Smooth muscle cell of bladder (primary cell): ENCODE results near the gene LY6G5C. TPM values are rescaled to one million over a fixed set of nuclear protein-coding genes. Genes with fewer than 3 reads are reported as not detected.

Experiments
- total RNA-seq: library from RNA; depleted of rRNA; stranded (reverse); fragments of >200 nt; gene quantifications from 2 replicates; pipeline ENCODE4 v1.2.3, GENCODE V29; 2014

Gene LY6G5C
- total RNA-seq, 1 donor from 2014 or later, result 0.43 TPM

Other genes starting within 250 kb of the LY6G5C start
- gene MICB, start 182.9 kb downstream of the LY6G5C start, total RNA-seq, result 8.2 and 8.4 TPM in 2 replicates
- gene MCCD1, start 152.1 kb downstream of the LY6G5C start, total RNA-seq, result not detected in 2 replicates
- gene DDX39B, start 139.1 kb downstream of the LY6G5C start, total RNA-seq, result 317 and 461 TPM in 2 replicates
- gene ATP6V1G2, start 134.5 kb downstream of the LY6G5C start, total RNA-seq, result 4.8 and 5.0 TPM in 2 replicates
- gene NFKBIL1, start 133.5 kb downstream of the LY6G5C start, total RNA-seq, result 27.3 and 31.5 TPM in 2 replicates
- not detected in 2 replicates for gene LTA, start 108.8 kb downstream of the LY6G5C start, total RNA-seq
- not detected in 2 replicates for gene TNF, start 105.5 kb downstream of the LY6G5C start, total RNA-seq
- not detected in 2 replicates for gene LTB, start 98.6 kb downstream of the LY6G5C start, total RNA-seq
- gene LST1, start 94.8 kb downstream of the LY6G5C start, total RNA-seq, result not detected in 2 replicates
- not detected in 2 replicates for gene NCR3, start 88.1 kb downstream of the LY6G5C start, total RNA-seq
- not detected in 2 replicates for gene AIF1, start 65.8 kb downstream of the LY6G5C start, total RNA-seq
- gene PRRC2A, start 60.4 kb downstream of the LY6G5C start, total RNA-seq, result 18.6 and 21.4 TPM in 2 replicates
- gene BAG6, start 28.4 kb downstream of the LY6G5C start, total RNA-seq, result 64.6 and 88.0 TPM in 2 replicates
- 1.3 and 2.8 TPM in 2 replicates for gene APOM, start 25.2 kb downstream of the LY6G5C start, total RNA-seq
- gene C6orf47, start 20.3 kb downstream of the LY6G5C start, total RNA-seq, result 17.9 and 23.8 TPM in 2 replicates
- gene GPANK1, start 16.1 kb downstream of the LY6G5C start, total RNA-seq, result 13.4 and 14.3 TPM in 2 replicates
- 97.7 and 99.1 TPM in 2 replicates for gene CSNK2B, start 15.0 kb downstream of the LY6G5C start, total RNA-seq
- 2.1 and 2.6 TPM in 2 replicates for gene LY6G5B, start 11.1 kb downstream of the LY6G5C start, total RNA-seq
- 65.4 and 70.2 TPM in 2 replicates for gene ABHD16A, start 22.3 kb upstream of the LY6G5C start, total RNA-seq
- gene LY6G6F, start 25.8 kb upstream of the LY6G5C start, total RNA-seq, result not detected in 2 replicates
- gene LY6G6D, start 34.3 kb upstream of the LY6G5C start, total RNA-seq, result not detected in 2 replicates
- gene LY6G6C, start 40.7 kb upstream of the LY6G5C start, total RNA-seq, result not detected in 2 replicates
- not detected in 2 replicates for gene MPIG6B, start 42.3 kb upstream of the LY6G5C start, total RNA-seq
- gene DDAH2, start 48.2 kb upstream of the LY6G5C start, total RNA-seq, result 74.1 and 102 TPM in 2 replicates
- 529 and 547 TPM in 2 replicates for gene CLIC1, start 55.5 kb upstream of the LY6G5C start, total RNA-seq
- 3.2 and 3.3 TPM in 2 replicates for gene MSH5, start 58.9 kb upstream of the LY6G5C start, total RNA-seq
- gene SAPCD1, start 81.6 kb upstream of the LY6G5C start, total RNA-seq, result 0.28 TPM in 2 replicates
- 0.14 and 0.28 TPM in 2 replicates for gene VWA7, start 96.3 kb upstream of the LY6G5C start, total RNA-seq
- gene VARS1, start 114.7 kb upstream of the LY6G5C start, total RNA-seq, result 36.0 and 38.7 TPM in 2 replicates
- gene LSM2, start 125.9 kb upstream of the LY6G5C start, total RNA-seq, result 22.3 and 27.3 TPM in 2 replicates
- gene HSPA1L, start 134.2 kb upstream of the LY6G5C start, total RNA-seq, result 1.7 and 1.9 TPM in 2 replicates
- 63.6 and 87.8 TPM in 2 replicates for gene HSPA1A, start 134.5 kb upstream of the LY6G5C start, total RNA-seq
- gene HSPA1B, start 146.7 kb upstream of the LY6G5C start, total RNA-seq, result 113 and 131 TPM in 2 replicates
- 88.7 and 119 TPM in 2 replicates for gene NEU1, start 181.8 kb upstream of the LY6G5C start, total RNA-seq
- gene SLC44A4, start 197.9 kb upstream of the LY6G5C start, total RNA-seq, result not detected in 2 replicates
- 48.6 and 68.9 TPM in 2 replicates for gene EHMT2, start 216.6 kb upstream of the LY6G5C start, total RNA-seq
- 3.8 and 7.2 TPM in 2 replicates for gene ZBTB12, start 221.0 kb upstream of the LY6G5C start, total RNA-seq
- 5.4 and 8.4 TPM in 2 replicates for gene C2, start 246.7 kb upstream of the LY6G5C start, total RNA-seq